Lung (tissue), 12 donors: Measurements from ENCODE around the gene TNS3. TPM values are rescaled to one million over a fixed set of nuclear protein-coding genes. Genes with fewer than 3 reads are reported as not detected.

Source experiments
- ATAC-seq: fragments of 200-7000 bp; cut with Tn5 transposase; one replicate; pipeline ENCODE4 v1.9.1; 2020; ENCODE audit warnings: moderate number of reproducible peaks; ENCODE audit not compliant: insufficient read depth, low FRiP score
- DNase-seq, 3 donors: peaks; one replicate each; pipeline ENCODE4 v3.0.0-alpha.2; 2013 to 2017
- H3K27ac ChIP-seq, 2 donors: one replicate each; pipeline ENCODE4 v1.5.1; 2013; ENCODE audit warnings: mild to moderate bottlenecking in 2 of 2, moderate library complexity in 2 of 2, control low read depth in 1 of 2, inconsistent platforms in 1 of 2, low read depth in 1 of 2, low read length in 1 of 2
- H3K27me3 ChIP-seq, 3 donors: one replicate each; pipeline ENCODE4 v1.5.1; 2013; ENCODE audit warnings: low read length in 2 of 3; ENCODE audit not compliant: control insufficient read depth in 3 of 3, insufficient read depth in 3 of 3
- H3K36me3 ChIP-seq, 4 donors: one replicate each; pipeline ENCODE4 v1.5.1; 2013; ENCODE audit warnings: low read length in 4 of 4, mild to moderate bottlenecking in 1 of 4, moderate library complexity in 1 of 4; ENCODE audit not compliant: control insufficient read depth in 4 of 4, insufficient read depth in 4 of 4
- H3K4me1 ChIP-seq, 5 donors: one replicate each; pipeline ENCODE4 v1.5.1; 2013; ENCODE audit warnings: low read length in 5 of 5, mild to moderate bottlenecking in 2 of 5, moderate library complexity in 1 of 5; ENCODE audit not compliant: control insufficient read depth in 5 of 5, insufficient read depth in 5 of 5
- H3K4me3 ChIP-seq: one replicate; pipeline ENCODE4 v1.5.1; 2013; ENCODE audit warnings: mild to moderate bottlenecking, control low read depth, moderate library complexity
- H3K9ac ChIP-seq, 2 donors: one replicate each; pipeline ENCODE4 v1.5.1; 2013; ENCODE audit warnings: low read length in 2 of 2, control low read depth in 1 of 2; ENCODE audit not compliant: insufficient read depth in 1 of 2
- H3K9me3 ChIP-seq, 4 donors: one replicate each; pipeline ENCODE4 v1.5.1; 2013; ENCODE audit warnings: low read length in 3 of 4, mild to moderate bottlenecking in 1 of 4, moderate library complexity in 1 of 4; ENCODE audit not compliant: control insufficient read depth in 4 of 4, insufficient read depth in 3 of 4
- CTCF ChIP-seq: IDR thresholded peaks from 2 replicates; pipeline ENCODE4 v1.5.1; 2012; ENCODE audit warnings: mild to moderate bottlenecking; ENCODE audit errors: control extremely low read depth, extremely low read depth
- WGBS, 2 donors: extraction: QIAGEN DNeasy Blood & Tissue Kit; methylation state at CpG; one replicate each; pipeline ENCODE4 v1.1.7; 2013; 5-methylcytosine and 5-hydroxymethylcytosine counted together
- polyA plus RNA-seq, 2 donors: library from polyadenylated mRNA; stranded (reverse); fragments of 200-250 nt; gene quantifications; one replicate each; pipeline ENCODE4 v1.2.1, GENCODE V29; 2013
- total RNA-seq, 2 donors: library from RNA; depleted of rRNA in 1 of 2; stranded (reverse); fragments of >200 nt in 1 of 2; gene quantifications; one replicate each; pipeline ENCODE4 v1.2.1, GENCODE V29; 2014 to 2021
- donor health status: control.
- donor health status: control.
- donor health status: Bipolar disorder and iron deficiency.
- donor health status: healthy.
- donor health status: DM: yes; HTN: yes; CAD: no.

The TNS3 gene
- total and polyA plus RNA-seq, 4 donors: 23.8 to 140 (median 85.7) TPM

DNA sequence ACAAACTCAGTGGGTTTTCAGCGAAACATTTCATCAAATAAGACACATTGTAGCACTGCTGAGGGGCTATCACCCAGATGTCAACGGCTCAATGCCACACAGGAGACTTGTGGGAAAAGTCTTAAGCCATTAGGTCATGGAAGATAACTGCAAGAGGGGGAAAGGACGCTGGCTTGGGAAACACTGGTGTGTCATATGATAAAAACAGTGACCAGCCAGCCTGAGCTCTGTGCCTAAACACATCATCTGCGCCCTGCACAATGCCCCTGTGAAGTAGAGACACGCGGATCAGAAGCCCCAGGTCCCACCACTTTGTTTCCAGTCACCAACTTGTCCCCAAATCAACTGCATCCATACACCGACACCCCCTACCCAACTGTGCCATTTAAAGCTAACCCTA, 116.7 kb downstream of the TNS3 start:
- H3K4me3 ChIP-seq: no peak overlapping the region
- ATAC-seq (no peak), DNase-seq (no peak)
- H3K4me1 ChIP-seq: peaks cover 6 to 17% (median 16%) of the 10 kb centered on the region in 5 donors
- peak overlapping the region in 1 of 2 donors; percentile 90 for H3K27ac ChIP-seq
- no peaks in the 10 kb centered on the region for H3K27me3 ChIP-seq
- peaks cover 0 to 5% (median 0%) of the 10 kb centered on the region in 4 donors for H3K36me3 ChIP-seq
- no peak overlapping the region for H3K9ac ChIP-seq
- TF ChIP-seq CTCF: no peak
- WGBS, 2 donors: 75 to 86% methylated on average over 7 of the region's 7 CpGs
- H3K9me3 ChIP-seq: no peaks in the 10 kb centered on the region

DNA sequence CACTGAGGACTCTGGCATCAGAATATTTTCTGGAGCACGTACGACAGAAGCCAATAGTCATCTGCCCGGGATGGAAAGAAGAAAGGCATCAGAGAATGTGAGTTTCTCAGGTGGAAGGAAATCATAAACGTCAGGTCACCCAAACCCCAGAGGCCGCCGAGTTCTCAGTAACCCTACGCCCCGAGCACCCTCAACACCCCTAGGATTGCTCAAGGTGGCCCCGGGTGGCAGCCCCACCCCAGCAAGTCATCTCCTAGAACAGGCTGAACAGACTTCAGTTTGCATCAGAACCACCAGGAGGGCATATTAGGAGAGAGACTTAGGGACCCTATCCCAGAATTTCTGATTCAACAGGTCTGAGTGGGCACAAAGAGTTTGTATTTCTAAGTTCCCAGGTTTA, 117.6 kb downstream of the TNS3 start:
- Histone ChIP-seq H3K9ac (no peak overlapping the region), H3K36me3 (peaks cover 0 to 3% (median 0%) of the 10 kb centered on the region in 4 donors), H3K4me1 (peaks cover 6 to 18% (median 16%) of the 10 kb centered on the region in 5 donors), H3K9me3 (no peaks in the 10 kb centered on the region), H3K4me3 (no peak overlapping the region), H3K27ac (no peak overlapping the region), H3K27me3 (no peaks in the 10 kb centered on the region)
- WGBS, 2 donors: 89 to 94% methylated on average over 9 of the region's 9 CpGs
- TF ChIP-seq CTCF: no peak
- no peak for ATAC-seq
- DNase-seq: no peak

DNA sequence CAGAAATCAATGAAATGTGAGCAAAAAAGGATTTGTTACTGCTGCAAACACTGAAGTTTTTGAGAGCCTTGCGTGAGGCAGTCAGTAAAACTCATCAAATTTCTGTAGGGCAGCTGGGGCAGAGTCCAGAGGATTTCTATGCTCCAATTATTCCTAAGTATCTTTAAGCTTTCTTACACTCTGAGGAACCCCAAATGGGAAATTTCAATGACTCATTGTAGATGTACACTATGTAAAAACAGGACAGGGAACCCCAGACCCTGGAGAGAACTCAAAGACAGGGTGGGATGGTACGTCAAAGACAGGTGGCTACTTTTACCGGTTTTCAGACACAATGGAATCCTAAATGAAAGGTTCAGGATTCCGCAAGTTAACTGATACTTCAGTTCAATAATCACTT, 120.2 kb downstream of the TNS3 start:
- WGBS, 2 donors: 96 to 97% methylated on average over 4 of the region's 4 CpGs
- H3K27me3 ChIP-seq: no peaks in the 10 kb centered on the region
- no peak for DNase-seq
- no peak overlapping the region for H3K9ac ChIP-seq
- no peak overlapping the region for H3K4me3 ChIP-seq
- no peak overlapping the region for H3K27ac ChIP-seq
- no peaks in the 10 kb centered on the region for H3K9me3 ChIP-seq
- TF ChIP-seq CTCF: no peak
- H3K4me1 ChIP-seq: peaks cover 6 to 23% (median 17%) of the 10 kb centered on the region in 5 donors
- peaks cover 0 to 3% (median 0%) of the 10 kb centered on the region in 4 donors for H3K36me3 ChIP-seq
- no peak for ATAC-seq

DNA sequence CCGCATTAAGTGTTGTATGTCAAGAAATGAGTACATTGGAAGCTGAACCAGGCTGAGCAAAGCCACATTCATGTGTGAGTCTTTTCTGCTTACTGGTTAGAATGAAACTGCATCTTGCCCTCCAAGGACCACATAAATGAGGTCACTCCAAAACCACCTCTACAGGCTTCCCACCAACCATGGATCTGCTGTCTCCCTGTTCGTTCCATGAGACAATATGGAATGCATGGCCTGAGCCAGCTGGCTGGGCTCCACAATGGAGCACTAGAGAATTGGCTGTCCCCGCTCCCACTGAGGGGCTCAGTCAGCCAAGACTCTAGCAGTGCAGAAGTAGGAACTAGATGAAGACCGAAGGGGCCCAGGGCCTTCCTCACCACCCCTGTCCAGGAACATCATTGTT, 120.8 kb downstream of the TNS3 start:
- TF ChIP-seq CTCF: no peak
- H3K4me3 ChIP-seq: no peak overlapping the region
- 54 to 68% methylated on average over 4 of the region's 4 CpGs for WGBS, 2 donors
- H3K27me3 ChIP-seq: no peaks in the 10 kb centered on the region
- H3K36me3 ChIP-seq: peaks cover 0 to 3% (median 0%) of the 10 kb centered on the region in 4 donors
- DNase-seq (peak; percentile 86 to 90 (median 89)), ATAC-seq (no peak)
- H3K9me3 ChIP-seq: no peaks in the 10 kb centered on the region
- H3K9ac ChIP-seq: no peak overlapping the region
- H3K27ac ChIP-seq: peak overlapping the region; percentile 55 to 76
- H3K4me1 ChIP-seq: peaks cover 6 to 20% (median 17%) of the 10 kb centered on the region in 5 donors
